GF-D8 (cell line): ENCODE data around the gene ARHGAP27.

ENCODE experiments used
- DNase-seq: peaks from one replicate; lab custom pipeline; 2025; lab: John Stamatoyannopoulos, UW

Gene ARHGAP27

GRCh38 chr17:45430006-45430737 is 2.5 kb downstream of the ARHGAP27 start:
- no peak for DNase-seq

GRCh38 chr17:45429339-45430005 is 3.2 kb downstream of the ARHGAP27 start:
- DNase-seq, result no peak

DNA sequence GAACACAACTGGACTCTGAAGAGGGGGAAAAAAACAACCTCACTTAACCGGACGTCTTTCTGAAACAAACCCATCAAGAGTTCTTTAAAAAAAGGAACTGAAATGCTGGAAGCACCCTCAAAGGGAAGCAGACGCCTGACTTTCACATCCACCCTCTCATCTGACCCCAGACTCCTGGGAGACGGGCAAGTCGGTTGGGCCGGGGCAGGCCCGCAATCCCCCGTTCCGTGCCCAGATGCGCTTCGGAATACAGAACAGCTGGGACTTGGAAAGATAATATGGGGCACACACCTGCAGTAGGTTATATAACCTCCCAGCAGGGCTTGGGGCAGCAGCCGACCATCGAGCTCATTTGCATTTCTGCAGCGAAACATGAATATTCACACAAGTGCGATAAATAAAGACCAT is 3.7 kb downstream of the ARHGAP27 start:
- DNase-seq, result no peak

DNA sequence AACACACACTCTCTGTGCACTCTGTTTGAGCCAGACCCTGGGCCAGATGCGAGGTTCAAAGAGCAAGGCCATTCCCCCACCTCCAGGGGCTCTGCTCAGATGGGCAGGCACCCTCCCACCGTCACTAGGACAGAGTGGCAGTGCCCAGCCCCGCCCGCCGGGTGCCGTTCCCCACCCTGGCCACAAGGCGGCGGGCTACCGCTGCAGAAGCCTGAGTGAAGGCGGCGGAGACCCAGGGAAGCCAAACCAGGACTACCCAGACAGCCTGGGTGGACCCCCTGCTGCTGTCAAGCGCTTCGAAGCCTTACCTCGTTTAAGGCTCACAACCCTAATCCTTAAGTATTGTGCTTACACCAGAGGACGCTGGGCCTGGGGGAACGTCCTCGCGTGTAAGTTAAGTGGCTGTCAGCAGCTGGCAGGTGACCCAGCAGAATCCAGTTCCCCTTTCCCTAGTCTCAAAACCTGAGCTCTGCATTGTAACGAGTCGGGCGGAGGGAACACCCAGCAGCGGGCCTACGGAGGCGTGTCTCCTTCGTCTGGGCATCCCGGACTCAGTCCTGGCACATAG is 4.5 kb downstream of the ARHGAP27 start:
- peak; percentile 76 for DNase-seq

DNA sequence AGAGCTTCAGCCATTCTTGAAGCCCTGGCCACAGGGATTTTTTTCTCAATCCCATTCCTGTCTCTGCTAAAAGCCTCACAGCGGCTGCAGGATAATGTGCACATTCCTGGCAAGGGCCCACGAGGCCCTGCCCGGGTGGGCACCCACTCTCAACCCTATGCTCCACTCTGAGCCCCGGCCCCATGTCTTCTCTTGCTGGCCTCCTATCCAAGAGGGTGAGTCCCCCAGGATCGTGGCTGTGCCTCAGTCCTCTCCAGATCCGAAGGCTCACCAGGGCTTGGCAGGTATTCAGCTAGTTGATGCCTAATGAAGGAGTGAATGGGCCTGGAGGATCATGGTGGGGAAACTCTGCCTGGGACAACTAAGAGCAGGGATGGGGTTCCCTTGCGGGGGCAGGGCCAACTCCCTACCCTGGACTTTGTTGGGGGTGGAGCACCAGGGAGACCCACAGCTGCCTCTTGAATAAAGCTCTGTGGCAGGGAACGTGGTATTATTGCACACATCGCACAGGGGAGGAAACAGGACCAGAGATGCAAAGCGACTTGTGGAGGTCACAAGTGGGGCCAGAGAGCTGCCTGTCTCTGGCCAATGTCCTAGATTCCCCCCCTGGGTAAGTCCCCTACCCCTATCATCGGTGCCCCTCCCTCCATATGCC is 5.4 kb downstream of the ARHGAP27 start:
- no peak for DNase-seq

DNA sequence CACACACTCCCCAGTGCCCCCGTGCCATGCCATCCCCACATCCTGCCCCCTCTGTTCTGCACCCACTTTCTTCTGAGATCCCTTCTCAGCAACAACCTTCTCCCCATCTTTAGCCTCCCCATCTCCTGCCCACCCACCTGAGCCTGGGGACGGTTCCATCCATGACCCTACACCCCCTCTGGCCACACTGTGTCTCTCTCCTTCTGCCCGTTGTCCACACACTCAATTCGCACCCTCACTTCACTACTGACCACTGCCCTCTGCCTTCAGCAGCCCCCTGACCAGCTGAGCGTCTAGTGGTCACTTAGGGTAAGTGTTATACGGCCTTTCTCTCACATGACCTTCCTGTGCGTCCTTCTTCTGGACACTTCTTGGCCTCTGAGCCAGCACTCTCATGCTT is 6.1 kb downstream of the ARHGAP27 start:
- no peak for DNase-seq

DNA sequence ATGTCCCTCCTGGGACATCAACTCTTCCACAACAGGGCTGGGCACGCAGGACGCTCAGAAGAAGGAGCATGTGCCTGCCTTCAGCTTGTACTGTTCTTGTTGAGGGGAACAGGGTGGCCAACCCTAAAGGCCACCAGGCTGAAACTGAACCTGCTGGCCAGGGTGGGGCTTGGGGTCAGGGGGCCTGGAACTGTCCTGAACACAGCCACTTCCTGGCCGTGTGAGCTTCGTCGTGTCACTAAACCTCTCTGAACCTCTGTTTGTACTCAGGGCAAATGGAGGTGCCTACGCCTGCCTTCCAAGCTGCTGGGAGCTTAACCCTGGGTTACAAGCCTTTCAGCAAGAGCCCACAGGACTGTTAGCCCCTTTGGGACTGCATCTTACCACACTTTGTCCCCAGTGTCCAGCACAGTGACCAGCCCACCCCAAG is 6.7 kb downstream of the ARHGAP27 start:
- DNase-seq, result no peak

DNA sequence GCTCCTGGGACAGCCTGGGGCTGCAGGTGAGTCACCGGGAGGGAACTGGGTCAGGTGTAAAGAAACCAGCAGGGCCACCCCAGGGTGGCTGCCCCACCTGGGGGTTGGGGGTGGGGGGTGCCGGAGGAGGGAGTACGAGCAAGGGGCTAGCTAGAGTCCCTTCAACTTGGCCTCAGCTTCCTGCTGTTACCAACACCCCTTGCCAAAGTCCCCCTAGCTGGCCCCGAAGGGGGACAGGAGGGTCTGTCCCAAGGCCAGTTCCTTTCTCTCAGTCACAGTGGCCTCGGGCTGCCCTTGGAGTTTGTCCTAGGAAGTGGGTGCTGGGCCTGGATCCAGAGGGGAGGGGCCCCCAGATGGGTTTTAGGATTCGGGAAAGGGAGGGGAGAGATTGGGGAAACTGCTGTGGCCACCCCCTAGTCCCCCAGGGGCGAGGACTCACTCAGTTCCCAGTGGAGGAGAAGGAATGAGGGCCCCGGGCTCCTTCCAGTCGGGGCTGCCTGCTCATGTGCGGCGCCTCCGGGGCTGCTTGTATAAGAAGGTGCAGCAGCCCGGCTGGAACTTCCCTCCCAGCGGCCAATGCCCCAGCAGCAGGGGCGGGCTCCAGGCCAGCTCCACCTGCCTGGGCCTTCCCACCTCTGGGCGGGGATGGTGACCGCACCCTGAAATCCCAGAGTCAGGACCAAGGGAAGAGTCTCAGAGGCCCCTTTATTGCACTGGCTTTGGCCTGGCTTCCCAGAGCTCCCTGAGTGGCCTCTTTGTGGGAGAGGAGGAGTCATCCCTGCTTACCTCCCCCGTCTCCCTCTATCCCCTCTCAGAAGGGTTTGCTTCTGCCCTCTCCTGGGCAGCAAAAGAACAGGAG is 7.3 kb downstream of the ARHGAP27 start:
- no peak for DNase-seq

DNA sequence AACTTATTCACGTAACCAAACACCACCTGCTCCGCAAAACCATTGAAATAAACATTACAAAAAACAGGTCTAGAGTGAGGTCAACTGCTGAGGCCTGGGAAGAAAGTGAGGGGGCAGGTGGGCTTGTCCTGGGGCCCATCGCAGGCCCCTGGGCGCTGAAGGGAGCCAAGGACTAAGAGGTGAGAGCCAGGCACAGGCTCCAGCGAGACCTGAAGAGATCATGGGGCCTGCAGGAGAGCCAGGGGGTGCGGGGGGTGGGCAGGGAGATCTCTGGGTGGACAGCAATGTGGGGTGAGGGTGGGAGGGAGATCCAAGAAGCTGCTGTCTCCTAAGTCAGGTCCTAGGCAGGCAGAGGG is 7.9 kb downstream of the ARHGAP27 start:
- DNase-seq, result no peak

GRCh38 chr17:45423975-45424335 is 8.7 kb downstream of the ARHGAP27 start:
- DNase-seq, result no peak

- no peak for DNase-seq
These were observed 9.2 kb downstream of the ARHGAP27 start for GRCh38 chr17:45423304-45423974.

GRCh38 chr17:45414990-45415881 is 17.4 kb downstream of the ARHGAP27 start:
- DNase-seq, result peak; percentile 3

- DNase-seq, result peak; percentile 15
These were observed 19.2 kb downstream of the ARHGAP27 start for GRCh38 chr17:45413498-45413923.

GRCh38 chr17:45411348-45412105 is 21.1 kb downstream of the ARHGAP27 start:
- no peak for DNase-seq

DNA sequence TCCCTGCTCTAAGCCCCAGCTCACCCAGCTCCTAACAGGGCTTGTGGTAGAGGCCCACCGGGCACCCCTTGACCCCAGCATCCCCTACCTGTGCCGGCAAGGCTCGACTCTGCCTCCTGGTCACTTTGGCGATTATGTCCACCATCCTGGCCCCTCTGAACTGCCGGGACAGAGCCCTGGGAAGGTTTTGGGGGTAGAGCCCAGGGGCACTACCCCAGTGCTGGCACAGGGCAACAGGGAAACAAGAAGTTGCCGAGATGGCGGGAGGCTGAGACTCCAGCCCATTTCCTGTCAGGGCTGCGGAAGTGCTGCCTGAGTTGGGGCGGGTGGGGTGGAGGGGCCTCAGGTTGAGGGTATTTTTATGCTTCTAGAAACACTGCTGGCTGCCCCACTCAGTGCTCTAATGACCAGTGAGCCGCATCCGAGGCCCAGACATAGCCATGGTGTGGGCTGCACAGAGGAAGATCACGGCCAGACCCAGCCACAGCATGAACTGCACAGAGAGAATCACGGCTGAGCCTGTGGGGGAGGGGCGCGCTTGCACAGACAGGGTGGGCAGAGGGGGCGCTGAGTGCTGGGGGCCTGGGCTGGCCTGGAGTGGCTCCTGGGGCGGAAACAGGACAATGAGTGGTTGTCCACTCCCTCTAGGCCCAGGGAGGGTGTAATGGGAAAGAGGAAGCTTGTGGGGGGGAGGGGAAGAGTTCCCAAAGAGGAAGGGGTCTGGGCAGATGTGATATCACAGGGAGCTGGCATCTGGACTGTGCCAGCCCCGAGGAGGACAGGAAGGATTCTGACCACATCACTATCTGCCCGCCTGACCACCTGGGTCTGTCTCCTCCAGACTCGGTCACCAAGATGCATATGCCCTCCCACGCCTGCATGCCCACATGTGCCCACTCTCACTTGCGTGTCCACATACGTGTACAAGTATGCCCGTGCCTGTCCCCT is 22.3 kb downstream of the ARHGAP27 start:
- peak; percentile 51 for DNase-seq

DNA sequence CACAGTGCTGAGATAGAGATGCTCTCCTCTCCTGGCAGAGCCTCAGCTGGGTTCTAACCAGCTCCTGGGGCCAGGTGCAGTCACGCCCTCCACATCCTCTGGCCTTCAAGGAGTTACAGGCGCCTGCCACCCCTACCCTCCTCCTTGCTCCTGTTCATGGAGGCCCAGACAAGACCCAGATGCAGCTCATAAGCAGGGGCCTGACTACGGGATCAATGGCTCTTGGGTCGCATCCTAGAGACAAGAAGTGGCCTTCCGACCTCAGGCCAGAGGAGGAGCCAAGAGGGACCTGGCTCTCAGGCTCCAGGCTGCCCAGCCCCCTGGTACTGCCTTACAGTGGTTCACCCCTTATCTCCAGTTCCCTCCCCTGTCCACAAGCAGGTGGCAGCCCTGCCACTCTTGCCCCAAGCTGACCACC is 23.0 kb downstream of the ARHGAP27 start:
- DNase-seq, result no peak

GRCh38 chr17:45408611-45409421 is 23.9 kb downstream of the ARHGAP27 start:
- no peak for DNase-seq

GRCh38 chr17:45406107-45406506 is 26.6 kb downstream of the ARHGAP27 start:
- no peak for DNase-seq
